Activated CD8-positive, alpha-beta memory T cell treated with anti-CD3 and anti-CD28 coated beads, Interleukin-2, amount 50 U/mL, for 24 hours (primary cell): ENCODE measurements around the gene GRID1.
"Not testable (repeated sequence)": the region's sequence is repeated elsewhere in the genome, so short reads cannot be mapped to it uniquely, and the experiment has no call there.

Experiments used
- DNase-seq: peaks from one replicate; pipeline ENCODE4 v3.0.0-alpha.2; 2020; ENCODE audit errors: extremely low read depth

The GRID1 gene

GRCh38 chr10:86191166-86191565 lies 175.4 kb downstream of the GRID1 start:
- no peak for DNase-seq

DNA sequence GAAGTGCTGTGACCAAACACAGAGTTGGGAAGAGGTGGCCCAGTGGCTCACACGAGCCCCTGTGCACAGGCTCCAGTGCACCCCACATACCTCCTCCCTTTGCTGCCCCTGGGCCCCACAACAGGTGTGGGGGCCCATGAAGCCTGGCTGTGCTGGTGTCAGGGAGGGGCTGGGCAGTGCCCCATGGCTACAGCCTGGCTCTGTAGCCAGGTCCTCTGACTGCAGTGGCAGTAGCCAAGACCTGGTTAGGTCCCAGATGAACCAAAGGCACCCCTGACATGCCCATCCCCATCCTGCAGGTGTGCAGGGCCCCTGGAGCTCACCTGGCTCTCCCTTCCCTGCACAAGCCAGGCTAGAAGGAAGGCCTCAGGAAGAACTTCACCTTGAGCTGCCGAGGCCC lies 176.3 kb downstream of the GRID1 start:
- no peak for DNase-seq

DNA sequence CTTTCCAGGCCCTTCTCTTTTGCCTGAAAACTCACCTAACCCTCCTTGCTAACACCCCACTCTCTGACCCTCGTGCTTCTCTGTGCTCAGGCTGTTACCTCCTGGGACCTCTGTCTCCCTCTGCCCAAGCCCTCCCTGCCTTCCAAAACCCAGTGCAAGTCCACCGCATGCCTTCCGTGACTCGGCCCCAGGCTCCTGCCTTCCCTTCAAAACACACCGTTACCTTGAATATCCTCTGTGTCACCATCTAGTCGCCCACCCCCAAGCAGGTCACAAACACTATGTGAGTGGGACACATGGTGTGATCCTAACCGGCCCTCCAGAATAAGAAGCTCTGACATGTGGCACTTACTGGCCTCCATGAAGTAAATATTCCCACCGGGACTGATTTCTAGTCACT lies 176.7 kb downstream of the GRID1 start:
- DNase-seq: no peak

DNA sequence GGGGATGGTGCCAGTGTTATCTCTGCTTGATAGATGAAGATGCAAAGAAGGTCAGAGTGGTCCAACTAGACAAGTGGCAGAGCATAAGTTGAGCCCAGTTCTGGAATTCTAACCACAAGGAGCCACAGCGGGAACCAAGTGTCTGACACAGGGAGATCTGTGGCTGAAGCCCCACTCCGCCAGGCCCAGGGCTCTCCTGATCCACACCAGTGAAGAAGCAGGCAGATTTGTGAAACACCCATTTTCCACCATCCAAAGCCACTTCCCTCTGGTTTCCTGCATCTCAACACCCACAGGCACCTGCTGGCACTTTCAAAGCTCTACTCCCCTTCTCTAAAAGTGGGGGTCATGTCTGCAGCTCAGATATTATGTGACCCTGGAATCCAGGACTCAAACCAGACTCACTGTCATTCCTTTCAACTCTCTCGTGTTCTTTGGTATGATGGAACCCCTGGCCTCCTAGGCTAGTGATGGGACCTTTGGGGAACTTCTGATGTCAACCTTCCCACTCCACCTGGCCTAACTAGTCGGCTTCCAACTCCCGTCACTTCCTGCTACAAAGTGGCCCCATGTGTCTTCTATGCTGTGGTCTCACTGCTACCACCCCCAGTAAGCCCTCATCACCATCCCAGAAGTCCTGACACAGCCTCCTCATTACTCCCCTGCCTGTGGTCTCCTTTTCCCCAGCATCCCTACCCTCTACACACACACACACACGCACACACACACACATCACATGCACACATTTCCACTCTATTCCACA lies 177.6 kb downstream of the GRID1 start:
- no peak for DNase-seq

- no peak for DNase-seq
These were observed 178.3 kb downstream of the GRID1 start for GRCh38 chr10:86188326-86188725.

GRCh38 chr10:86187499-86188239 lies 178.9 kb downstream of the GRID1 start:
- DNase-seq: no peak

DNA sequence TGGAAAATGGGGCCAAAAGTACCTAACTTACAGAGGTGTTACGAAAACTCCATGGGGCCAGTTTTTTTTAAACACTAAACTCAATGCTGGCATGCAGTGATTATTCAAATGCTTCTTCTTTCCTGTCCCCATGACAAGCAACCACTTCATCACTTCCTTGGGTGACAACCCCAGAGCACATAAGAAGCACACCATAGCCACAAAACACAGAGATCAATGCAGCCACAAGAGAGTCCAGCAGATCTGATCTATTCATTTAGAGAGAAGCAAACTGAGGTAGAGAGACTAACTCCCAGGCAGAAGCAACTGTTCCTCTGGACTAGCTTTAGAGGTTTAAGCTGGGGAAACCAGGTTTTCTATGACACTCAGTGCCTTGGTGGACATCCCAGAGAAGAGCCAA lies 180.0 kb downstream of the GRID1 start:
- DNase-seq: no peak

- DNase-seq: no peak
These were observed 184.0 kb downstream of the GRID1 start for GRCh38 chr10:86182595-86182994.

GRCh38 chr10:86182150-86182549 lies 184.4 kb downstream of the GRID1 start:
- no peak for DNase-seq

DNA sequence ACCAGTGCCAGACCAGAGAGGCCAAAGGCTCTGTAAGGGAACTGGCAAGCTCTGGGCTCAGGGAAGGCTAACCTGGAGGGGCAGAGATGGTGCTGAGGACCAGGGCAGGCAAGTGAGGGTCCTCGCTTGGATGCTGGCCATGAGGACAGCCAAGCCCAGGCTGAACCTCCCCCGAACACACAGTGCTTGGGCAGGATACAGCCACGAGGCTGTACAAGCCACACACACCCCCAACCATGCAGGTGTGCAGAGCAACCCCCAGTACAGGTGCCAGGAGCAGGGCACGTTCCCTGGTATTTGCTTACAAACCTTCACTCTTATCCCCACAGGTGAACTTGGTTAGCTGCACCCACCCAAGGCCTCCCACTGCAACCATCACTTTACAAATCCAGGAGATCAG lies 185.7 kb downstream of the GRID1 start:
- no peak for DNase-seq

- DNase-seq: no peak
These were observed 186.6 kb downstream of the GRID1 start for GRCh38 chr10:86179961-86180360.

DNA sequence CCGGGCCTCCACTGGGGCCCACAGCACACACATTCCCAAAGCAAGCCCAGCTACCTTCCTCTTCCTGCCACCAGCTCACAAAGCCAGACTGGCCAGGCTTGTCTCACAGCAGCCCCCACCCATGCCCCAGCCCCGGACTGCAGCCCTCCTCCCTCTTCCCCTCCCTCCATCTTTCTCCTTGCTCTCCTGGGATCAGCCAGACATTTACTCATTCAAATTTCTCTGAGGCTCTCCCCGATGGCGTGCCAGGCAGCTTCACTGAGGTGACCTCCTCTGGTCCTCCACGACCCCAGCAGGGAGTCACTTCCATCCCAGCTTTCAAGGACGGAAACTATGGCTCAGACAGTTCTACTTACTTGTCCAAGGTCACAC lies 187.5 kb downstream of the GRID1 start:
- no peak for DNase-seq

GRCh38 chr10:86178401-86179152 lies 188.0 kb downstream of the GRID1 start:
- no peak for DNase-seq

DNA sequence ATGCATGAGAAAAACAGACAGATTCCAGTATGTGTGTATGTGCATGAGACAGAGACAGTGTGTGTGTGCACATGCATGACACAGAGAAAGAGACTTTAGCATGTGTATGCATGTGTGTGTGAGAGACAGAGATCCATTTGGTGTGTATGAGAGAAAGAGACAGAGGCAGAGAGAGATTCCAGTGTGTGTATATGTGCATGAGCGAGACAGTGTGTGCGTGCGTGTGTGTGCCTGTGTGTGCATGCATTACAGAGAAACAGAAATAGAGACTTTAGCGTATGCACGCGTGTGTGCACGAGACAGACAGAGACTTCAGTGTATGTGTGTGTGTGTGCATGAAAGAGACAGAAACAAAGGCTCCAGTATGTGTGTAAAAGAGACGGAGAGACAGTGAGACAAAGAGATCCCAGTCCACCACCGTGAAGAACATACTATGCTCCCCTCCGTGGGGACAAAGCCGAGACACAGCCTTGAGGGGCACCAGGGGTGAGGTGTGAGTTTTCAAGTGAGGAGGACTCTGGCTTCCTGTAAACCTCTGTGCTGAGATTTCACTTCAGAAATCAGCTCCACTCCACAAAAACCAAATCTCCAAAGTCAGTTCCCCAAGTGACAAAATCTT lies 188.9 kb downstream of the GRID1 start:
- no peak for DNase-seq

DNA sequence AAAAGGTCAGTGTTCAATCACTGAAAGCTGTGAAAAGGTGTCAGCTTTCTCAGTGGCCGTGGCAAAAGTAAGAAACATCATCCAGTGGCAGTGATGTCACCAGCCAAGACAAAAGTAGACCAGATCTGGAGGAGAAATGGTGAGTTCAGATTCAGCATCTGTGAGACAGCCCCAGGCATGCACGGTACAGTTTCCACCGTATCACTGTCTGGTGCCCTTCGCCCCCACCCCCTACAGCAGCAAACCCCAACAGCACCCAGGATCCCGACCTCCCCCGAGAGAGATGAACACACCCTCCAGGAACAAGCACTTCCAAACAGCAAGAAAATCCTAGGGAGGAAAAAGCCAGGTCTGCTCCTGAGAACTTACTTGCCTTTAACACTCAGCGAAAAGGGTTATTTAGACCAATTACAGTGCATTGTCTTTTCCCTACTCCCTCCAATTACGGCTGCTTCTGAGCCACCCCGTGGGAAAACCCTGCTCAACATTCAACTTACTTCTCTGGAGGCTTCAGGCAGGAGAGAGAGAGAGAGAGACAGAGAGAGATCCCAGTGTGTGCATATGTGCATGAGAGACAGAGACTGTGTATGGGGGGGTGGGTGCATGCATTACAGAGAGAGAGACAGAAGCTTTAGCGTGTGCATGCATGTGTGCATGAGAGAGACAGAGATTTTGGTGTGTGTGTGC lies 189.6 kb downstream of the GRID1 start:
- DNase-seq: no peak

DNA sequence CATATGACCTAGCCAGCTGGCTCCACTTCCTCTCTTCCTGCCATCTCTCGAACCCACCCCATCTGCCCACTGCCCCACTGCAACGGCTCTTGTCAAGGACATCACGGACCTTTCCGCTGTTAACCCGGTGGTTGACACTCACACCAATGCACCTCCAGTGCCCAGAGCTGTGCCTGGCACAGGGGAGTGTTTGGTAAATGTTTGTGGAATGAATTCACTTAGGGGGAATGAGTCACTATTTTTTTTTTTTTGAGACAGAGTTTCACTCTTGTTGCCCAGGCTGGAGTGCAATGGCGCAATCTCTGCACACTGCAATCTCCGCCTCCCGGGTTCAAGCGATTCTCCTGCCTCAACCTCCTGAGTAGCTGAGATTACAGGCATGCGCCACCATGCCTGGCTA lies 191.1 kb downstream of the GRID1 start:
- not testable (repeated sequence) for DNase-seq

GRCh38 chr10:86172301-86172700 lies 194.3 kb downstream of the GRID1 start:
- DNase-seq: no peak

- DNase-seq: no peak
These were observed 196.1 kb downstream of the GRID1 start for GRCh38 chr10:86170255-86171108.

- no peak for DNase-seq
These were observed 196.9 kb downstream of the GRID1 start for GRCh38 chr10:86169506-86170254.

GRCh38 chr10:86169066-86169465 lies 197.5 kb downstream of the GRID1 start:
- DNase-seq: no peak
